HG03378 (cell line): Measurements from ENCODE around the gene SLC6A18.
"Not testable (repeated sequence)": the region's sequence is repeated elsewhere in the genome, so short reads cannot be mapped to it uniquely, and the experiment has no call there.

ENCODE experiments used
- ATAC-seq: cut with Tn5 transposase; IDR thresholded peaks from one replicate; pipeline ENCODE4 v1.9.1; 2021; ENCODE audit warnings: mild to moderate bottlenecking, moderate library complexity; ENCODE audit not compliant: unreplicated experiment

Gene SLC6A18

GRCh38 chr5:1228120-1228519, 2.9 kb downstream of the SLC6A18 start:
- no peak for ATAC-seq

GRCh38 chr5:1229023-1229422, 3.8 kb downstream of the SLC6A18 start:
- ATAC-seq, result not testable (repeated sequence)

GRCh38 chr5:1229822-1230221, 4.6 kb downstream of the SLC6A18 start:
- no peak for ATAC-seq

- ATAC-seq, result no peak
These were observed 5.4 kb downstream of the SLC6A18 start for GRCh38 chr5:1230551-1230950.

GRCh38 chr5:1231354-1231905, 6.2 kb downstream of the SLC6A18 start:
- no peak for ATAC-seq

GRCh38 chr5:1232780-1233179, 7.6 kb downstream of the SLC6A18 start:
- ATAC-seq, result no peak

- ATAC-seq, result no peak
These were observed 10.2 kb downstream of the SLC6A18 start for GRCh38 chr5:1235379-1235778.

- no peak for ATAC-seq
These were observed 10.7 kb downstream of the SLC6A18 start for GRCh38 chr5:1235838-1236237.

GRCh38 chr5:1239505-1240251, 14.5 kb downstream of the SLC6A18 start:
- no peak for ATAC-seq

- no peak for ATAC-seq
These were observed 15.5 kb downstream of the SLC6A18 start for GRCh38 chr5:1240496-1241260.

- ATAC-seq, result no peak
These were observed 16.4 kb downstream of the SLC6A18 start for GRCh38 chr5:1241509-1242080.

GRCh38 chr5:1242733-1243486, 17.7 kb downstream of the SLC6A18 start:
- no peak for ATAC-seq

- no peak for ATAC-seq
These were observed 18.4 kb downstream of the SLC6A18 start for GRCh38 chr5:1243487-1244130.

- no peak for ATAC-seq
These were observed 19.1 kb downstream of the SLC6A18 start for GRCh38 chr5:1244255-1244654.

GRCh38 chr5:1244976-1245375, 19.8 kb downstream of the SLC6A18 start:
- no peak for ATAC-seq

- no peak for ATAC-seq
These were observed 20.9 kb downstream of the SLC6A18 start for GRCh38 chr5:1245905-1246576.

- ATAC-seq, result no peak
These were observed 21.7 kb downstream of the SLC6A18 start for GRCh38 chr5:1246711-1247431.

GRCh38 chr5:1247811-1248210, 22.6 kb downstream of the SLC6A18 start:
- no peak for ATAC-seq
